GM12878 (cell line): ENCODE measurements around the gene PHACTR1.
A peak's percentile ranks its signal among the peaks of the same experiment; 100 is the strongest.

Source experiments
- BHLHE40 ChIP-seq, 2 experiments: fragments of 450-650 bp in 1 of 2; IDR thresholded peaks; 2 replicates each; pipeline ENCODE4 v1.6.1; 2011 to 2017; ENCODE audit warnings: low read depth in 2 of 2, borderline replicate concordance in 1 of 2, improper control_type of control experiment in 1 of 2, low read length in 1 of 2, mild to moderate bottlenecking in 1 of 2
- CHD1 ChIP-seq: IDR thresholded peaks from 2 replicates; pipeline ENCODE4 v1.6.1; 2012; ENCODE audit warnings: low read depth, low read length, improper control_type of control experiment
- CHD2 ChIP-seq: IDR thresholded peaks from 2 replicates; pipeline ENCODE4 v1.6.1; 2011; ENCODE audit warnings: low read depth, low read length, improper control_type of control experiment, borderline replicate concordance
- CREM ChIP-seq: IDR thresholded peaks from 2 replicates; pipeline ENCODE4 v1.6.1; 2014; ENCODE audit warnings: antibody characterized with exemption, low read depth
- EZH2 ChIP-seq: IDR thresholded peaks from 2 replicates; pipeline ENCODE4 v1.6.1; 2012; ENCODE audit warnings: low read depth, mild to moderate bottlenecking, control low read depth, inconsistent platforms, low read length, borderline replicate concordance; ENCODE audit not compliant: control insufficient read depth
- NR2C1 ChIP-seq: fragments of 450-650 bp; IDR thresholded peaks from 2 replicates; pipeline ENCODE4 v1.6.1; 2017; ENCODE audit warnings: antibody characterized with exemption, mild to moderate bottlenecking, moderate library complexity
- NR2F1 ChIP-seq: fragments of 450-650 bp; conservative IDR thresholded peaks from 2 replicates; pipeline ENCODE4 v1.6.1; 2017; ENCODE audit warnings: mild to moderate bottlenecking
- RAD51 ChIP-seq: fragments of 450-650 bp; IDR thresholded peaks from 2 replicates; pipeline ENCODE4 v1.6.1; 2016; ENCODE audit warnings: moderate library complexity, mild to moderate bottlenecking, inconsistent platforms
- TCF7 ChIP-seq: IDR thresholded peaks from 2 replicates; pipeline ENCODE4 v1.6.1; 2014; ENCODE audit warnings: antibody characterized with exemption, borderline replicate concordance
- ZBED1 ChIP-seq: IDR thresholded peaks from 2 replicates; pipeline ENCODE4 v1.6.1; 2016; ENCODE audit warnings: borderline replicate concordance
- TF ChIP-seq, protein P1 (sequence below): fragments of 450-650 bp; IDR thresholded peaks from 2 replicates; pipeline ENCODE4 v1.6.1; 2016; ENCODE audit warnings: mild to moderate bottlenecking
- TF ChIP-seq, protein P2 (sequence below), 3 experiments: IDR thresholded peaks in 2 of 3; conservative IDR thresholded peaks in 1 of 3; 2 replicates each; pipeline ENCODE4 v1.5.1; 2011; ENCODE audit warnings: low read depth in 3 of 3, low read length in 3 of 3, mild to moderate bottlenecking in 3 of 3, control low read depth in 2 of 3, moderate library complexity in 2 of 3, inconsistent platforms in 1 of 3, mixed read lengths in 1 of 3; ENCODE audit not compliant: control insufficient read depth in 2 of 3, insufficient read depth in 1 of 3; ENCODE audit errors: extremely low read depth in 1 of 3
- TF ChIP-seq, protein P3 (sequence below): IDR thresholded peaks from 2 replicates; pipeline ENCODE4 v1.6.1; 2011; ENCODE audit warnings: low read depth, low read length, improper control_type of control experiment, borderline replicate concordance

DNA sequence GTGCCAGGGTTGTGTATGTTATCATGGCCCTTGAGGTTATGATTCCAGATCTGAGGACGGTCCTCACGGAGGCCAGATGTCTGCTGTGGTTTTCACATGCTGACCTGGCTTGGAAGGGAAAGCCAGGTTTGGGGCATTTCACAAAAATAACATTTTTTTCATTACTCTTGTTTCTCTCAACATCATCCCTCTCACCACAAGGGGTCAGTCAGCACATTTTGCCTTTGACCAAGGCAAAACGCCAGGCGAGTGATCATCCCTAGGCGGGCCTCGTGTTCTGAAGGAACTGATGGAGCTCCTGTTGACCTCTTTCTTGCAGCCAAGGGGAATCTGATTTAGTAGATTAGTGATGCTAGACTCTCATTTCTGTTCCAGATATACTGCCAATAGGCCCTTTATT is 478.3 kb downstream of the PHACTR1 start:
- TF ChIP-seq NR2F1, result no peak
- TF ChIP-seq RAD51, result no peak
- no peak for TF ChIP-seq ZBED1
- TF ChIP-seq, protein P1, sequence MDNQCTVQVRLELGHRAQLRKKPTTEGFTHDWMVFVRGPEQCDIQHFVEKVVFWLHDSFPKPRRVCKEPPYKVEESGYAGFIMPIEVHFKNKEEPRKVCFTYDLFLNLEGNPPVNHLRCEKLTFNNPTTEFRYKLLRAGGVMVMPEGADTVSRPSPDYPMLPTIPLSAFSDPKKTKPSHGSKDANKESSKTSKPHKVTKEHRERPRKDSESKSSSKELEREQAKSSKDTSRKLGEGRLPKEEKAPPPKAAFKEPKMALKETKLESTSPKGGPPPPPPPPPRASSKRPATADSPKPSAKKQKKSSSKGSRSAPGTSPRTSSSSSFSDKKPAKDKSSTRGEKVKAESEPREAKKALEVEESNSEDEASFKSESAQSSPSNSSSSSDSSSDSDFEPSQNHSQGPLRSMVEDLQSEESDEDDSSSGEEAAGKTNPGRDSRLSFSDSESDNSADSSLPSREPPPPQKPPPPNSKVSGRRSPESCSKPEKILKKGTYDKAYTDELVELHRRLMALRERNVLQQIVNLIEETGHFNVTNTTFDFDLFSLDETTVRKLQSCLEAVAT, result no peak
- TF ChIP-seq, protein P2, sequence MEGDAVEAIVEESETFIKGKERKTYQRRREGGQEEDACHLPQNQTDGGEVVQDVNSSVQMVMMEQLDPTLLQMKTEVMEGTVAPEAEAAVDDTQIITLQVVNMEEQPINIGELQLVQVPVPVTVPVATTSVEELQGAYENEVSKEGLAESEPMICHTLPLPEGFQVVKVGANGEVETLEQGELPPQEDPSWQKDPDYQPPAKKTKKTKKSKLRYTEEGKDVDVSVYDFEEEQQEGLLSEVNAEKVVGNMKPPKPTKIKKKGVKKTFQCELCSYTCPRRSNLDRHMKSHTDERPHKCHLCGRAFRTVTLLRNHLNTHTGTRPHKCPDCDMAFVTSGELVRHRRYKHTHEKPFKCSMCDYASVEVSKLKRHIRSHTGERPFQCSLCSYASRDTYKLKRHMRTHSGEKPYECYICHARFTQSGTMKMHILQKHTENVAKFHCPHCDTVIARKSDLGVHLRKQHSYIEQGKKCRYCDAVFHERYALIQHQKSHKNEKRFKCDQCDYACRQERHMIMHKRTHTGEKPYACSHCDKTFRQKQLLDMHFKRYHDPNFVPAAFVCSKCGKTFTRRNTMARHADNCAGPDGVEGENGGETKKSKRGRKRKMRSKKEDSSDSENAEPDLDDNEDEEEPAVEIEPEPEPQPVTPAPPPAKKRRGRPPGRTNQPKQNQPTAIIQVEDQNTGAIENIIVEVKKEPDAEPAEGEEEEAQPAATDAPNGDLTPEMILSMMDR (IDR thresholded peaks at IDR 0.05 in 2 of 3, conservative IDR thresholded peaks at IDR 0.05 in 1 of 3; ENCODE audit: control insufficient read depth in 2 of 3, extremely low read depth in 1 of 3, insufficient read depth in 1 of 3, low read depth in 3 of 3, low read length in 3 of 3), result peak; percentile 68 to 76 (median 75)
- no peak for TF ChIP-seq BHLHE40 (IDR thresholded peaks at IDR 0.05; ENCODE audit: borderline replicate concordance in 1 of 2, low read depth in 2 of 2, low read length in 1 of 2)
- no peak for TF ChIP-seq NR2C1
- TF ChIP-seq CHD1, result no peak
- TF ChIP-seq EZH2, result no peak
- TF ChIP-seq CREM, result no peak
- no peak for TF ChIP-seq CHD2
- TF ChIP-seq TCF7, result no peak
- TF ChIP-seq, protein P3, sequence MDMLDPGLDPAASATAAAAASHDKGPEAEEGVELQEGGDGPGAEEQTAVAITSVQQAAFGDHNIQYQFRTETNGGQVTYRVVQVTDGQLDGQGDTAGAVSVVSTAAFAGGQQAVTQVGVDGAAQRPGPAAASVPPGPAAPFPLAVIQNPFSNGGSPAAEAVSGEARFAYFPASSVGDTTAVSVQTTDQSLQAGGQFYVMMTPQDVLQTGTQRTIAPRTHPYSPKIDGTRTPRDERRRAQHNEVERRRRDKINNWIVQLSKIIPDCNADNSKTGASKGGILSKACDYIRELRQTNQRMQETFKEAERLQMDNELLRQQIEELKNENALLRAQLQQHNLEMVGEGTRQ, result no peak
